Measurements from ENCODE around the gene ZDHHC11B. TPM values are rescaled to one million over a fixed set of nuclear protein-coding genes. Genes with fewer than 3 reads are reported as not detected.
"Not testable (repeated sequence)": the region's sequence is repeated elsewhere in the genome, so short reads cannot be mapped to it uniquely, and the experiment has no call there.

Gene ZDHHC11B
- total and polyA plus RNA-seq, 2 donors (not counting 1 experiment from before 2014, with no cell fraction given): 0.52 TPM; not detected in 1

DNA sequence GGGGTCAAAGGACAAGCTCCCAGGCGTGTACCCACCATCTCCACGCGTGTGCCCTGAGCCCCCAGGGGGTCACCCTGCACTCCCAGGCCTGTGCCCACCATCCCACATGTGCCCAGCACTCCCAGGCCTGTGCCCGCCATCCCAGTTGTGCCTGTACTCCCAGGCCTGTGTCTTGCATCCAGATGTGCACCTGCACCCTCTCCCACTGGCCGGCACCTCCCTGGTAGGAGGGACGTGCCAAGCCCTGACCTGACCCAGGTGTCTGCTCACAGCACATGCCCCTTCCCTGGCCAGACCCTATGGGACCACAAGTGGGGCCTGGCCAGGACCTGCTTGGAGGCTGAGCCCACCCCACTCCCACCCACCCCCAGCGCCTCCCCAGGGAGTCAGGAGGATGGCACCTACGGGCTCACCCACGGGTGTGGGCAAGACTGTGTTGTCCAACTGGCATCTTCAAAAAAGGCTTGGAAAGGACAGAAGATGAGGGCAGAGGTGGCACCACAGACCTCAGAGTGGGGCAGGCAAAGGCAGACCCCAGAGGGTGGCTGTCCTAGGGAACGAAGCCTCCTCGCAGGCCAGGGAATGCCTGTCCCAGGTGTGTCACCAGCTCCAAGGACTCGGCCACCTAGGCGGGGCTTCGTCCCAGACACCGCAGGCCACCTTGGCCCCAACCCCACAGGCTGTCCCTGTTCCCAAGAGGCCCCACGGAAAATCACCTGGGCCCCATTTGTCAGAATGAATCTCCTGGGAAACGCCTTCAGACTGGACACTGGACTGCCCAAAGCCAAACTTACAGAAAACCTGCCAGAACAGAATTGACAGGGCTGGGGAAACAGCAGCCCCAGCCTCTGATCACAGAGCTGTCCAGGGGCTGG, 103.0 kb downstream of the ZDHHC11B start:
- H2AFZ ChIP-seq (ENCODE audit: insufficient read depth, low read depth, low read length, poor library complexity, severe bottlenecking); H3K9me3 ChIP-seq (ENCODE audit: control extremely low read depth in 1 of 3, control insufficient read depth in 2 of 3, insufficient read depth in 1 of 3, low read length in 2 of 3); H3K4me3 ChIP-seq (ENCODE audit: control extremely low read depth in 1 of 5, extremely low read depth in 1 of 5, insufficient read depth in 1 of 5, low read depth in 2 of 5, low read length in 4 of 5); DNase-seq; intact Hi-C loops (cut with micrococcal nuclease); H3K9me3 Mint-ChIP-seq (ENCODE audit: insufficient read depth); H3K4me3 Mint-ChIP-seq; CTCF ChIA-PET; H3K4me1 Mint-ChIP-seq; H3K4me2 ChIP-seq (replicated peaks; ENCODE audit: low read depth, low read length, poor library complexity, severe bottlenecking); H3K27me3 Mint-ChIP-seq; H3K9ac ChIP-seq (ENCODE audit: low read length); H3K79me2 ChIP-seq (ENCODE audit: control insufficient read depth, insufficient read depth, low read length); H3K36me3 ChIP-seq (replicated peaks in 1 of 2; ENCODE audit: control extremely low read depth in 1 of 2, control insufficient read depth in 1 of 2, extremely low read depth in 1 of 2, insufficient read depth in 2 of 2, low read length in 1 of 2); ATAC-seq (ENCODE audit: low read depth); H3K27ac ChIP-seq (ENCODE audit: low read length in 2 of 2); H3K4me1 ChIP-seq (ENCODE audit: control insufficient read depth in 2 of 2, insufficient read depth in 2 of 2, low read length in 2 of 2); H3K27ac Mint-ChIP-seq; POLR2A ChIA-PET; H4K20me1 ChIP-seq (ENCODE audit: control insufficient read depth, insufficient read depth, low read length, poor library complexity, severe bottlenecking): not testable (repeated sequence)
- 88% methylated on average over 10 of the region's 17 CpGs for WGBS (ENCODE audit: insufficient coverage)
- H3K27me3 ChIP-seq (replicated peaks in 1 of 4; ENCODE audit: control extremely low read depth in 1 of 4, control insufficient read depth in 3 of 4, insufficient read depth in 4 of 4, low read length in 3 of 4): peaks cover 0 to 12% (median 2%) of the 10 kb centered on the region in 4 experiments

DNA sequence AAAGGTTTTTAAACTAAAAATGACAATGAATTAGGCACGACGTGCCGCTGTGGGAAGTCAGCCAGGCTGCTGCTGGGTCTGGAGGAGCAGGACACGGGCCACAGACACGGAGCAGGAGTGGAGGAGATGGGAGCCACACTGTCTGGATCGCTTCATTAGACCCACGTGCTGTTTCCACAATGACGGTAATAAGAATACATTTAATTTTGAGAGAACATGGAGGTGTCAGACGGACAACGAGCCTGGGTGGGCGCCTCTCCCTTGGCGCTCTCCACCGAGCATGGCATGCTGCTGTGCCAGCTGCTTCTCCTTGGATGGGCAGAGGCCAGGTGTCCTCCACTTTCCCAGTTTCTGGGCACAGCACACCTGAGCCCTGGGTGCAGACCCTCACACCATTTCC, 103.7 kb downstream of the ZDHHC11B start:
- H3K4me3 Mint-ChIP-seq; H2AFZ ChIP-seq (ENCODE audit: insufficient read depth, low read depth, low read length, poor library complexity, severe bottlenecking); H3K9me3 Mint-ChIP-seq (ENCODE audit: insufficient read depth); DNase-seq; H3K4me1 ChIP-seq (ENCODE audit: control insufficient read depth in 2 of 2, insufficient read depth in 2 of 2, low read length in 2 of 2); H3K36me3 ChIP-seq (replicated peaks in 1 of 2; ENCODE audit: control extremely low read depth in 1 of 2, control insufficient read depth in 1 of 2, extremely low read depth in 1 of 2, insufficient read depth in 2 of 2, low read length in 1 of 2); H3K9me3 ChIP-seq (ENCODE audit: control extremely low read depth in 1 of 3, control insufficient read depth in 2 of 3, insufficient read depth in 1 of 3, low read length in 2 of 3); ATAC-seq (ENCODE audit: low read depth); H3K27ac Mint-ChIP-seq; CTCF ChIA-PET; H3K79me2 ChIP-seq (ENCODE audit: control insufficient read depth, insufficient read depth, low read length); H3K4me1 Mint-ChIP-seq; intact Hi-C loops (cut with micrococcal nuclease); H3K27ac ChIP-seq (ENCODE audit: low read length in 2 of 2); H4K20me1 ChIP-seq (ENCODE audit: control insufficient read depth, insufficient read depth, low read length, poor library complexity, severe bottlenecking); POLR2A ChIA-PET; H3K27me3 Mint-ChIP-seq; H3K9ac ChIP-seq (ENCODE audit: low read length); H3K4me3 ChIP-seq (ENCODE audit: control extremely low read depth in 1 of 5, extremely low read depth in 1 of 5, insufficient read depth in 1 of 5, low read depth in 2 of 5, low read length in 4 of 5); H3K4me2 ChIP-seq (replicated peaks; ENCODE audit: low read depth, low read length, poor library complexity, severe bottlenecking): not testable (repeated sequence)
- WGBS (ENCODE audit: insufficient coverage): 91% methylated on average over 11 of the region's 13 CpGs
- H3K27me3 ChIP-seq (replicated peaks in 1 of 4; ENCODE audit: control extremely low read depth in 1 of 4, control insufficient read depth in 3 of 4, insufficient read depth in 4 of 4, low read length in 3 of 4): peaks cover 0 to 14% (median 2%) of the 10 kb centered on the region in 4 experiments

- H3K4me2 ChIP-seq (replicated peaks; ENCODE audit: low read depth, low read length, poor library complexity, severe bottlenecking); H3K9ac ChIP-seq (ENCODE audit: low read length); H2AFZ ChIP-seq (ENCODE audit: insufficient read depth, low read depth, low read length, poor library complexity, severe bottlenecking); intact Hi-C loops (cut with micrococcal nuclease); H4K20me1 ChIP-seq (ENCODE audit: control insufficient read depth, insufficient read depth, low read length, poor library complexity, severe bottlenecking); DNase-seq; CTCF ChIA-PET; H3K79me2 ChIP-seq (ENCODE audit: control insufficient read depth, insufficient read depth, low read length); H3K27me3 Mint-ChIP-seq; H3K27ac ChIP-seq (ENCODE audit: low read length in 2 of 2); H3K9me3 Mint-ChIP-seq (ENCODE audit: insufficient read depth); H3K4me1 Mint-ChIP-seq; H3K36me3 ChIP-seq (replicated peaks in 1 of 2; ENCODE audit: control extremely low read depth in 1 of 2, control insufficient read depth in 1 of 2, extremely low read depth in 1 of 2, insufficient read depth in 2 of 2, low read length in 1 of 2); H3K9me3 ChIP-seq (ENCODE audit: control extremely low read depth in 1 of 3, control insufficient read depth in 2 of 3, insufficient read depth in 1 of 3, low read length in 2 of 3); H3K4me3 ChIP-seq (ENCODE audit: control extremely low read depth in 1 of 5, extremely low read depth in 1 of 5, insufficient read depth in 1 of 5, low read depth in 2 of 5, low read length in 4 of 5); POLR2A ChIA-PET; H3K4me3 Mint-ChIP-seq; H3K27ac Mint-ChIP-seq; H3K4me1 ChIP-seq (ENCODE audit: control insufficient read depth in 2 of 2, insufficient read depth in 2 of 2, low read length in 2 of 2); ATAC-seq (ENCODE audit: low read depth): not testable (repeated sequence)
- peaks cover 0 to 13% (median 2%) of the 10 kb centered on the region in 4 experiments for H3K27me3 ChIP-seq (replicated peaks in 1 of 4; ENCODE audit: control extremely low read depth in 1 of 4, control insufficient read depth in 3 of 4, insufficient read depth in 4 of 4, low read length in 3 of 4)
- no CpG with 5 or more reads among the region's 32 CpGs for WGBS (ENCODE audit: insufficient coverage)
These were observed 104.3 kb downstream of the ZDHHC11B start for GRCh38 chr5:680118-680795.
